ENCODE measurements around the gene USP3.

USP3 gene

DNA sequence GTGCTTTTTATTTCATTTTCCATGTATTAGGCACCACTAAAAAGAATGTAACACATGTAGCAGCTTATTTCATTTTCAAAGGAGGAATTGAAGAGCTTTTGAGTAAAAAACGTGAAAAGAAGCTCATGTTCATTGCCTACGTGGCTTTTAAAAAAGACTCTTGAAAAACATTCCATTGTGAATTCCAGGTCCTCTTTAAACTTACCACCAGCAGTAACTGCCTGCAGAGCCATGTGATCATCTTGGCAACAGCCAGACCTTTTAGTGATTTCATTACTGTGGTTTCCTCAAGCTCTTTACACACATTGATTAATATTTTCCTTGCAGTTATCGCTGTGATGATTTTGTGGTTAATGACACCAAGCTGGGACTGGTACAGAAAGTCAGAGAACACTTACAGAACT is 49.0 kb downstream of the USP3 start:
- DNase-seq: no peak

DNA sequence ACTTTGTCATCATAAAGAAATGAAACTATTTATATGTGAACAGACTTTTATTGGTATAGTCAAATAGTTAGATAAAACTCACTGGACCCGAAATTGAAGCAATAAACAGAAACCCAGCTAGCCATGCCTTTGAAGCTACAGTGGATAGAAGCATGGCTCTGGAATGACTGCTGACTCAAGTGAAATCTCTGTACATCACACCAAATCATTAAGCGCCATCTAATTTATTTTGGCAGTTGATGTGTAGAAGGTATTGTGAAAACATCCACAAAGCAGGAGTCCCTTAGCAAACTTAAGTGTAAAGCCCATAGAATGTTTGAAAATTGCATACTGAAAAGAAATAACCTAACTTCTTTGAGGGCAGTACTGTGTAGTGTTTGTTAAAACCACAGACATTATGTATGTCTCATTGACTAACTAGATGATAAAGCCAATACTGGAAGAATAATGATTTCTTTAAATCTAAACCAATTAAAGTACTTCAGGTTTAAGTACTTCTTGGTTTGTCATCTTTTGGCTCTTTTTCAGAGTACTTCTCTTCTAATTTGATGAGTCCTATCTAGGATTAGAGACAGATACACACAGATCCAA is 50.0 kb downstream of the USP3 start:
- no peak for DNase-seq

DNA sequence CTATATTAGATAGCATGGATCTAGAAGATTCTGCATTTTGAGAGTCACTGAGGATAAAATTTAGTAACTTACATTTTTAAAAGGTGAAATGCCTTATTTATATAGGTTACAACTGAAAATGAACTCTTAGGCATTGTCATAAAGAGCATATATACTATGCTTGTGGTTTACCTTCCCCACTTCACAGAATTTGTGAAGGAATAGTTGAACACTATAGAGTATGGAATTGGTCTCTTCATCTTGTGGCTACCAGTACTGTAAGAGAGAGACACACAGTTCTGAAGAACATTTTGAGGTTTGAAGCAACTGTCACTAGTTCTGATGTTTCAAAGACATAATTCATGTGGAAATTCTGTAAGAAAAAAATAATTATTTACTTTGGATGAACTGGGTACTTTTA is 51.1 kb downstream of the USP3 start:
- DNase-seq: no peak

DNA sequence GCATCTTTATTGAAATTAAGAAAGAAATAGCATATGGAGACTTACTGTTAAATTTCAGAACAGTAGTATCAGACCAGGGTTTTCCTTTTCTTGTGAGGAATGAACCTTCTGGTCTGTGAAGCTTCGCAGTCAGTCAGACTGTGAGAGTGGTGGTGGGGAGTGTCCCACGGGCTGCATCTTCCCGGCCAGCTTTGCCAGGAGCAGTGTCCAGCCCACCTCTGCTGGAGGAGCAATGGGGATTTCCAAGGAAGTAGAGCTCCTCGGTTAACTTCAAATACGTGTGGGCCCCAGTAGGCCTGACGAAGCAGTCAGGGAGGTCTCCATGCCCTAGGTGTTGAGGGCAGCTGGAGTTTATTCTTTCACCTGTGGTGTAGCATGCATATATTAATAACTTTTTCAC is 51.9 kb downstream of the USP3 start:
- DNase-seq: no peak

GRCh38 chr15:63556736-63557135 is 52.3 kb downstream of the USP3 start:
- DNase-seq: no peak

DNA sequence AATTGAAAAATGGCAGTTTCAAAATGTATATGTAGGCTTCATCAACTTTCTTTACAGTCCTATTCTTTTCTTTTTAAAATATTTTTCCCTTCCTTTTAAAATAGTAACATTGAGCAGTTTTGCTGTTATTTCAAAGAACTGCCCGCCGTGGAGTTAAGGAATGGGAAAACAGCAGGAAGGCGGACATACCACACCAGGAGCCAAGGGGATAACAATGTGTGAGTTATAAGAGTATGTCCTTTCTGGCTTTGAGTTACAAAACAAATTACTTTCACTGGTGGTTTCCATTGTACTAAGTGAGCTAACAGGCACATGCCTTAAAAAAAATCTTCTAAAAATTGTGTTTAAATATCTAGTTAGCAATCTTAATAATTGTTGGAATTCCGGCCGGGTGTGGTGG is 55.4 kb downstream of the USP3 start:
- no peak for DNase-seq

- DNase-seq: no peak
Measured at GRCh38 chr15:63560741-63561448, 56.5 kb downstream of the USP3 start.

- no peak for DNase-seq
Measured at GRCh38 chr15:63564093-63564492, 59.7 kb downstream of the USP3 start.

DNA sequence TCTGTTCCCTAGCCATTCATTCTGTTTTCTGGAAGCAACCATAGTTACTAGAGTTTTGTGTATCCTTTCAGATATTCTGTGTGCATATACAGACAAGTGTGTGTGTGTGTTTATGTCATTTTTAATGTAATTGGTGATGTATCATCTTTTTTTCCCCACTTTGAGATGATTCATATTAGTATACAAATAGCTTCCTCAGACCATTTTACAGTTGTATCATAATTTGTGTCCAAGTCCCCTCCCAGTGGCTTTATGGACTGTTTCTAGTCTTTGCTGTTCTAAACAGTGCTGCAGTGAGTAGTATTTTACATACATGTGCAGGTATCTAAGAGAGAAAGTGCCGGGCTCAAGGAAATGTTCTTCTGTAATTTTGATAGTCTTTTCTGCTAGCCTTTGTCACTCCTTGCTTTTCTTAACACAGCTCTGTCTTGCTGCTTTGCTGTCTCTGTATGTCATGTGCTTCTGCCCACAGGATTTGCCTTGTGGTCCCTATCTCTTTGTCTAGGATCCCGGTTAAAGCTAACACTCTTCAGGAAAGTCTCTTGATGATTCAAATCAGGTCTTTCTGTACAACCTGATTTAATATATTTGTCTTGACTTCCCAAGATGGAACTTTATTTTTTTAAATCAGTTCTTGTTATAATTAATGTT is 61.3 kb downstream of the USP3 start:
- no peak for DNase-seq

DNA sequence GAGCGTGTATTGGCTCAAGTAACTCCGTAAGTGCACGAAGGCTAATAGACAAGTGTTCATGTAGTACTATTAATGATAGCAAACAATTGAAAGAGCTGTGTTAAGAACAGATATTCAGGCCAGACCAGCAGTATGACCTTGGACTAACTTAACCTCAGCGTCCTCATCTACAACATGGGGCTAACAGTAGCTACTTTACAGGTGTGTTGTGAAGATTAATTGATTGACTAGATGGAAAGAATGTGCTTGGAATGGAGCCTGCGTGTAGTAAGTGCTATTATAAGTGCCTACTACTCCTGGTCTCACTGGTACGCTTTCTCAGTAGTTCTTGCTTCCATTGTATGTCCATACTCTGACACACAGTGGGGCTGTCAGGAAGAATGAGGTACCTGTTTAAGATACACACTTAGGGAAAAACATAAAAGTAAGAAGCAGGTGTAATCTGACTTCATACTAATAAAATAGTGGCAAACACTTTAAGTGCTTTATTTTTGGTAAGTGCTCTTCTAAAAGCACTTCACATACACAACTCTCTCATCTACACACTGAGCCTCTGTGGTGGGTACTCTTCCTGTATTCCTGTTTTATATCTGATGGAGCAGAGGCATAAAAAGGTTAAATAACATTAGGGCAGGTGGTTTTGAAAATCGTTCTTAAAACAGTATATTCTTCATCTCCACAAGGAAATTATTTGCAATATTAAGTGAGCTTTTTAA is 68.5 kb downstream of the USP3 start:
- DNase-seq: no peak

GRCh38 chr15:63573533-63573932 is 69.1 kb downstream of the USP3 start:
- DNase-seq: no peak

DNA sequence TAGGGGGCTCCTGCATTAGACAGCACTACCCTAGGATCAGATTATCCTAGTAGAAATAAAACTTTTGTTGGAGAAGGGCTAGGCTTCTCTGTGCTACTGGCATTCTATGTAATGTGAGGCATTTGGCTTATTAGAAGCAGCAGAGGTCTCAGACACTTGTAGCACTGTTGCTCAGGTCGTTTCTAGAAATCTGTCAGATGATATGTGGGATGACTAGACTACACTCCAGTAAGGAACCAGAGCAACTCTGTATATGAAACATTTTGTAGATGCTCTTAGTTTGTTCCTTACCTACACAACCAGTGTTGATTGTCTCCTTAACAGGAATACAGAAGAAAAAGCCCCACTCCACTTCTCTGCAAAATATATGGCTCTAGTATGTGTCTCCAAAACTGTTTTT is 70.9 kb downstream of the USP3 start:
- DNase-seq: no peak

GRCh38 chr15:63576441-63576840 is 72.0 kb downstream of the USP3 start:
- DNase-seq: no peak

DNA sequence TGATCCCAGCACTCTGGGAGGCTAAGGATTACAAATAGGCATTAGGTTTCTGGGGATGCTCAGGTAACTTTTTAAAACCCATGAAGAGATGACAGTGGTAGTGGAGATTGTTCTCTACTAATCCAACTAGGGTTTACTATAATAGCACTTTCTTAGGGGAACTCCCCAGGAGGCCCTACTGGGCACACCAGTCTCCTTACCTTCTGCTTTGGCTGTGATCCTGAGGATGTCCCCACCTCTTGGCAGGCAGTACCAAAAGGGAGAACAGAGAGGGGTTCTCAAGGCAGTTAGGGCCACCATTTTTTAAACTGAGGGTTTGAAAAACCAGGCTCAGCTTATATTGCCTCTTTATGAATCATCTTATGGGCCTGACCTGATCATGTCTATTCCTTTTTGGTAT is 77.8 kb downstream of the USP3 start:
- DNase-seq: no peak

- DNase-seq: no peak
Measured at GRCh38 chr15:63582718-63583426, 78.5 kb downstream of the USP3 start.

GRCh38 chr15:63586790-63587189 is 82.4 kb downstream of the USP3 start:
- no peak for DNase-seq

GRCh38 chr15:63587527-63587926 is 83.1 kb downstream of the USP3 start:
- no peak for DNase-seq

DNA sequence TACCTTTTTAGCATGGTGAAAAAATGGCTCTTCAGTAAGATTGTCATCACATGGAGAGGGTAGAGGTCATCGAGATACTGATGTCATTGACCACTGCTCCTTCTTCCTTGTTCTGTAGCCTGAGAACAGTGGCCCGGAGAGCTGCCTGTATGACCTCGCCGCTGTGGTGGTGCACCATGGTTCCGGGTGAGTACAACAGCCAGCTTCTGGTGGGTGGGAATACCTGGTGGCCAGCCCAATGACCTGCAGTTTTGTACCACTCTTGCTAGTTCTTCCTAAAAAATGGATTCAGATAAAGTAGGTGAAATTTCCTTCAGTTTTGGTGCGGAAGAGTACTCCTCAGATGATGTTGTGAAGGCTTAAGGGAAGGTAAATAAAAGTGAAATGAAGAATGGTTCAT is 84.4 kb downstream of the USP3 start:
- DNase-seq: no peak

GRCh38 chr15:63593705-63594671 is 89.6 kb downstream of the USP3 start:
- no peak for DNase-seq

DNA sequence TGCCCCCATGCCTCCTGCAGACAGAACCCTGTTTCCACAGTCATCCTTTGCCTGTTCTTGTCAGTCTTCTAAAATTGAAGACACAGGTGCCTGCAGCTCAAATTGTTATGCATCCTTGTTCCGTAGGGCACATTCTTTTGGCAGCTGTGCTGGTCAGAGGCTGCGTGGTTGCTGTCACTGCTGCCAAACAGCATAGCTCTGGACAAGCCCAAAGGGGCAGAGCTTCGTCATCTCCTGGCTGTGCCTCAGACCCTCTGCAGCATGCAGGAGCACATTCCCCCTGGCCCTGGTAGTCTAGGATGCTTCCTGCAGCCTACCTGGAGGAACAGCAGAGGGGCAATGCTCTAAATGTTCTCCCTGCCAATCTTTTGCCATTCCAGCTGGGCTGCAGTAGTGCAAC is 90.7 kb downstream of the USP3 start:
- no peak for DNase-seq

DNA sequence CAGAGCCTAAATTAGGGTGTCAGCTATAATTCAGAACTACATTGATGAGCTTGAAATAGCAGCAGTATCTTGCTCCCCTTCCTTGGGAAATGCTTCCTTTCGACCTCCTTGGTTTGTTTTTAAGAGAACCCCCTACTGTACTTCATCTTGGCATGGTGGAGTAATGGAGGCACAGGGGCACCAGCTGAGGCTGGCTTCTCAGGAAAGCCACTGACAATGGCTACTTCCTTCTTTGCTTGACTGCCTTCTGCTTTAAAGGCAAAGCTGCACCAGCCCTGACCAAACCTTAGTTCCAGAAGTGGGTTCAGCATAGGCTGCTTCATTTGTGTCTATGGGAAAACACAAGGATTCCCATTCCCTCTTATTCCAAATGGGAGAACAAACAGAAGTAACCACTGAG is 91.3 kb downstream of the USP3 start:
- peak in 1 of 2 donors; percentile 23 for DNase-seq

DNA sequence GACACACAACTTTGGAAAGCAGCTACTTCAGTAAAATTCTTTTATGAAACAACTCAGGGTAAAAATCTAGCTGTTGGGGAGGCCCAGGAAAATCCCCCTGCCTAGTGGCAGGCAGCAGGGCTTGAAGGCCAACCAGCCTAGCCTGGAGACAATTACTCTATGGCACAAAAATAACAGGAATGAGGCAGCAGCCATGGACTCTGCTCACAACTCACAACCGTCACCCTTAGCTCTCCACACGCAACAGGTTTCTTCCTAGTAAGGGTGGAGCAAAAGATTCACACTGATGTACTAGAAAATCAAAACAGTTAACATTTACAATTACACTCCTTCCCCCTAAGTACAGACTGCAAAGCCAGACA is 92.3 kb downstream of the USP3 start:
- no peak for DNase-seq
